CD4-positive, CD25-positive, alpha-beta regulatory T cell (primary cell): ENCODE data around the gene COL4A2. TPM values are rescaled to one million over a fixed set of nuclear protein-coding genes. Genes with fewer than 3 reads are reported as not detected.
A peak's percentile ranks its signal among the peaks of the same experiment; 100 is the strongest.

Experiments
- ATAC-seq, 2 donors: fragments of 150-1000 bp; cut with Tn5 transposase; one replicate each; pipeline ENCODE4 v1.10.0; 2021; ENCODE audit warnings: low read depth in 2 of 2, moderate number of reproducible peaks in 2 of 2, moderate library complexity in 1 of 2
- DNase-seq, 3 donors: peaks; one replicate each; pipeline versions ENCODE4 v3.0.0 to v3.0.0-alpha.2; 2012 to 2022; ENCODE audit warnings: mixed read lengths in 1 of 3
- H3K27ac ChIP-seq: one replicate; pipeline ENCODE4 v1.7.0; 2013; ENCODE audit warnings: mild to moderate bottlenecking, low read length; ENCODE audit not compliant: insufficient read depth, poor library complexity, severe bottlenecking
- H3K27me3 ChIP-seq: one replicate; pipeline ENCODE4 v1.7.0; 2013; ENCODE audit warnings: low read length; ENCODE audit not compliant: control insufficient read depth, insufficient read depth
- H3K36me3 ChIP-seq: one replicate; pipeline ENCODE4 v1.7.0; 2013; ENCODE audit warnings: mild to moderate bottlenecking, low read length, moderate library complexity; ENCODE audit not compliant: control insufficient read depth, insufficient read depth
- H3K4me1 ChIP-seq: 2 replicates; pipeline ENCODE4 v1.7.0; 2013; ENCODE audit warnings: mild to moderate bottlenecking, low read length; ENCODE audit not compliant: insufficient read depth, control insufficient read depth, poor library complexity, severe bottlenecking
- H3K4me3 ChIP-seq: one replicate; pipeline ENCODE4 v1.7.0; 2013; ENCODE audit warnings: low read depth, mild to moderate bottlenecking, low read length, moderate library complexity
- H3K9me3 ChIP-seq, 2 experiments: 1 replicate in 1 of 2; 2 replicates in 1 of 2; pipeline ENCODE4 v1.7.0; 2013; ENCODE audit warnings: low read length in 2 of 2, mild to moderate bottlenecking in 1 of 2, moderate library complexity in 1 of 2; ENCODE audit not compliant: control insufficient read depth in 2 of 2
- H3K27ac Mint-ChIP-seq, 3 donors: one replicate each; pipeline ENCODE4 v1.8.0; 2020 to 2022; ENCODE audit warnings: mild to moderate bottlenecking in 3 of 3, mixed read lengths in 3 of 3, moderate library complexity in 2 of 3
- H3K27me3 Mint-ChIP-seq: one replicate; pipeline ENCODE4 v1.8.0; 2022; ENCODE audit warnings: mild to moderate bottlenecking, mixed read lengths
- H3K36me3 Mint-ChIP-seq: one replicate; pipeline ENCODE4 v1.8.0; 2020; ENCODE audit warnings: mixed read lengths
- H3K4me1 Mint-ChIP-seq, 4 donors: one replicate each; pipeline ENCODE4 v1.8.0; 2020 to 2022; ENCODE audit warnings: mixed read lengths in 4 of 4, mild to moderate bottlenecking in 1 of 4
- H3K4me3 Mint-ChIP-seq, 4 donors: one replicate each; pipeline ENCODE4 v1.8.0; 2020 to 2022; ENCODE audit warnings: mild to moderate bottlenecking in 4 of 4, mixed read lengths in 4 of 4, moderate library complexity in 3 of 4
- H3K9me3 Mint-ChIP-seq, 7 donors: one replicate each; pipeline ENCODE4 v1.8.0; 2020 to 2022; ENCODE audit warnings: mixed read lengths in 7 of 7, mild to moderate bottlenecking in 3 of 7, moderate library complexity in 2 of 7
- polyA plus RNA-seq, 4 donors: library from polyadenylated mRNA; unstranded; fragments of 300-500 nt; fragmentation: Illumina TruSeq; gene quantifications; one replicate each; pipeline ENCODE4 v1.2.3, GENCODE V29; 2021
- total RNA-seq: library from RNA; stranded (reverse); gene quantifications from one replicate; pipeline ENCODE4 v1.2.3, GENCODE V29; 2022

Gene COL4A2
- total and polyA plus RNA-seq, 5 donors from 2014 or later: not detected

GRCh38 chr13:110410936-110411687, 104.0 kb downstream of the COL4A2 start:
- DNase-seq: no peak
- ATAC-seq: no peak
- Histone ChIP-seq H3K4me1 (no peaks in the 10 kb centered on the region), H3K27me3 (peaks cover 5% of the 10 kb centered on the region), H3K4me3 (no peak overlapping the region), H3K36me3 (no peaks in the 10 kb centered on the region), H3K27ac (no peak overlapping the region), H3K9me3 (no peaks in the 10 kb centered on the region)
- Mint-ChIP-seq H3K36me3 (no peaks in the 10 kb centered on the region), H3K27me3 (peaks cover 20% of the 10 kb centered on the region), H3K9me3 (peaks cover 0 to 2% (median 0%) of the 10 kb centered on the region in 7 donors), H3K4me3 (no peak overlapping the region), H3K27ac (no peak overlapping the region), H3K4me1 (peaks cover 0 to 3% (median 1%) of the 10 kb centered on the region in 4 donors)

GRCh38 chr13:110411688-110412059, 104.6 kb downstream of the COL4A2 start:
- ATAC-seq (no peak), DNase-seq (no peak)
- H3K27me3 ChIP-seq: peaks cover 5% of the 10 kb centered on the region
- Mint-ChIP-seq H3K4me1 (peaks cover 0 to 3% (median 1%) of the 10 kb centered on the region in 4 donors), H3K27ac (no peak overlapping the region), H3K27me3 (peaks cover 20% of the 10 kb centered on the region), H3K36me3 (no peaks in the 10 kb centered on the region), H3K9me3 (peaks cover 0 to 2% (median 0%) of the 10 kb centered on the region in 7 donors), H3K4me3 (no peak overlapping the region)
- no peaks in the 10 kb centered on the region for H3K36me3 ChIP-seq
- no peak overlapping the region for H3K27ac ChIP-seq
- H3K4me3 ChIP-seq: no peak overlapping the region
- H3K9me3 ChIP-seq: no peaks in the 10 kb centered on the region
- no peaks in the 10 kb centered on the region for H3K4me1 ChIP-seq

GRCh38 chr13:110412132-110412914, 105.2 kb downstream of the COL4A2 start:
- Histone ChIP-seq H3K9me3 (no peaks in the 10 kb centered on the region), H3K4me1 (no peaks in the 10 kb centered on the region), H3K36me3 (no peaks in the 10 kb centered on the region), H3K27me3 (peaks cover 5% of the 10 kb centered on the region), H3K4me3 (no peak overlapping the region), H3K27ac (no peak overlapping the region)
- H3K9me3 Mint-ChIP-seq: peaks cover 0 to 2% (median 0%) of the 10 kb centered on the region in 7 donors
- H3K4me1 Mint-ChIP-seq: peaks cover 0 to 3% (median under 1%) of the 10 kb centered on the region in 4 donors
- ATAC-seq (peak; percentile 27 to 53), DNase-seq (peak; percentile 15 to 60 (median 38))
- peaks cover 22% of the 10 kb centered on the region for H3K27me3 Mint-ChIP-seq
- no peaks in the 10 kb centered on the region for H3K36me3 Mint-ChIP-seq
- no peak overlapping the region for H3K27ac Mint-ChIP-seq
- H3K4me3 Mint-ChIP-seq: no peak overlapping the region

- DNase-seq (no peak), ATAC-seq (no peak)
- peaks cover 5% of the 10 kb centered on the region for H3K27me3 ChIP-seq
- H3K4me1 Mint-ChIP-seq: peaks cover 0 to 3% (median 0%) of the 10 kb centered on the region in 4 donors
- H3K36me3 Mint-ChIP-seq: no peaks in the 10 kb centered on the region
- no peak overlapping the region for H3K27ac Mint-ChIP-seq
- H3K9me3 ChIP-seq: no peaks in the 10 kb centered on the region
- no peaks in the 10 kb centered on the region for H3K36me3 ChIP-seq
- H3K4me3 ChIP-seq: no peak overlapping the region
- H3K9me3 Mint-ChIP-seq: peaks cover 0 to 2% (median 0%) of the 10 kb centered on the region in 7 donors
- no peak overlapping the region for H3K27ac ChIP-seq
- no peaks in the 10 kb centered on the region for H3K4me1 ChIP-seq
- peaks cover 21% of the 10 kb centered on the region for H3K27me3 Mint-ChIP-seq
- H3K4me3 Mint-ChIP-seq: no peak overlapping the region
Observed at GRCh38 chr13:110413016-110413675, 106.1 kb downstream of the COL4A2 start.

GRCh38 chr13:110413676-110414040, 106.6 kb downstream of the COL4A2 start:
- no peaks in the 10 kb centered on the region for H3K36me3 Mint-ChIP-seq
- DNase-seq (no peak), ATAC-seq (no peak)
- Histone ChIP-seq H3K4me3 (no peak overlapping the region), H3K36me3 (no peaks in the 10 kb centered on the region), H3K27ac (no peak overlapping the region), H3K9me3 (no peaks in the 10 kb centered on the region), H3K4me1 (no peaks in the 10 kb centered on the region), H3K27me3 (peaks cover 5% of the 10 kb centered on the region)
- peaks cover 0 to 2% (median 0%) of the 10 kb centered on the region in 7 donors for H3K9me3 Mint-ChIP-seq
- no peak overlapping the region for H3K27ac Mint-ChIP-seq
- H3K4me1 Mint-ChIP-seq: peaks cover 0 to 3% (median 0%) of the 10 kb centered on the region in 4 donors
- H3K27me3 Mint-ChIP-seq: peaks cover 26% of the 10 kb centered on the region
- no peak overlapping the region for H3K4me3 Mint-ChIP-seq

- Mint-ChIP-seq H3K4me1 (peaks cover 0 to 3% (median 0%) of the 10 kb centered on the region in 4 donors), H3K27me3 (peaks cover 31% of the 10 kb centered on the region), H3K9me3 (peaks cover 0 to under 1% (median 0%) of the 10 kb centered on the region in 7 donors), H3K36me3 (no peaks in the 10 kb centered on the region), H3K4me3 (no peak overlapping the region), H3K27ac (no peak overlapping the region)
- DNase-seq (no peak), ATAC-seq (no peak)
- no peaks in the 10 kb centered on the region for H3K4me1 ChIP-seq
- no peaks in the 10 kb centered on the region for H3K9me3 ChIP-seq
- no peak overlapping the region for H3K27ac ChIP-seq
- H3K27me3 ChIP-seq: peaks cover 5% of the 10 kb centered on the region
- H3K4me3 ChIP-seq: no peak overlapping the region
- no peaks in the 10 kb centered on the region for H3K36me3 ChIP-seq
Observed at GRCh38 chr13:110414283-110414682, 107.2 kb downstream of the COL4A2 start.

- H3K27me3 Mint-ChIP-seq: peaks cover 35% of the 10 kb centered on the region
Observed at GRCh38 chr13:110414931-110415330, 107.8 kb downstream of the COL4A2 start.

More at GRCh38 chr13:110414931-110415330, 107.8 kb downstream of the COL4A2 start:
- H3K9me3 Mint-ChIP-seq: no peaks in the 10 kb centered on the region
- H3K4me3 Mint-ChIP-seq: no peak overlapping the region
- H3K27me3 ChIP-seq: peaks cover 5% of the 10 kb centered on the region
- no peaks in the 10 kb centered on the region for H3K4me1 ChIP-seq
- no peak overlapping the region for H3K27ac ChIP-seq
- DNase-seq (no peak), ATAC-seq (no peak)
- peaks cover 0 to 3% (median 0%) of the 10 kb centered on the region in 4 donors for H3K4me1 Mint-ChIP-seq
- H3K36me3 ChIP-seq: no peaks in the 10 kb centered on the region
- no peak overlapping the region for H3K27ac Mint-ChIP-seq
- H3K4me3 ChIP-seq: no peak overlapping the region
- H3K36me3 Mint-ChIP-seq: no peaks in the 10 kb centered on the region
- H3K9me3 ChIP-seq: no peaks in the 10 kb centered on the region
